ENCODE measurements around the gene MGLL.

Gene MGLL

DNA sequence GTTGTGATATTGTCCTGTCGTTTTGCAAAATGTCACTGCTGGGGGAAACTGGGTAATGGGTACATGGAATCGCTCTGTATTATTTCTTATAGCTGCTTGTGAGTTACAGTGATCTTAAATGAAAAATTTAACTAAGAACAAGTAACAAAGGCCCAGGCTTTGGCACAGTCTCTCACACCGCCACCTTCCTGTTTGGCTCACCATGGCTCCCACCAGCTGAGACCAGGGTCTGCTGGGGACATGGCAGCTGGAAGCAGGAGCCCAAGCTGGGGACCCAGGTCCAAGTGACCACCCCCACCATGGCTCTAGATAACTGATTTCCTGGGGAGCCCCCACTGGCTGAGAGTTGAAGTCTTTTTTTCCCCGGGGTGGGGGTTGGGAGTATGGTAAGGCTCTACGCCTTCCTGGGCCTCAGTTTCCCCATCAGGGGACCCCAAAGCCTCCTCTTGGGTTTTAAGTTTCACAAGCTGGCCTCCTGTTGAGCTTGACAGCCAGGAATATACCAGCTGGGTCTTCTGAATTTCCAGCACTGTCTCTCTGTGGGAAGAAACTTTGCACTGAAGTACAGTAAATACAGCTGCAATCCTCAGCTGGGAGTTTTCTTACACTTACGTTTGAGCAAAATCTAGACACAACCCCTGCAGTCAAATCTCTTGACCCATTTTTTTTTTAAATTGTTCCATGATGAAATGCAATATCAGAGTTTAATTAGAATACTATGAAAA lies 123.5 kb downstream of the MGLL start:
- Mint-ChIP-seq H3K36me3 (no peaks in the 10 kb centered on the region), H3K27ac (no peak overlapping the region), H3K4me3 (no peak overlapping the region), H3K27me3 (no peaks in the 10 kb centered on the region), H3K9me3 (ENCODE audit: low read depth) (peaks cover 4% of the 10 kb centered on the region), H3K4me1 (ENCODE audit: low read depth) (peaks cover 2% of the 10 kb centered on the region)

DNA sequence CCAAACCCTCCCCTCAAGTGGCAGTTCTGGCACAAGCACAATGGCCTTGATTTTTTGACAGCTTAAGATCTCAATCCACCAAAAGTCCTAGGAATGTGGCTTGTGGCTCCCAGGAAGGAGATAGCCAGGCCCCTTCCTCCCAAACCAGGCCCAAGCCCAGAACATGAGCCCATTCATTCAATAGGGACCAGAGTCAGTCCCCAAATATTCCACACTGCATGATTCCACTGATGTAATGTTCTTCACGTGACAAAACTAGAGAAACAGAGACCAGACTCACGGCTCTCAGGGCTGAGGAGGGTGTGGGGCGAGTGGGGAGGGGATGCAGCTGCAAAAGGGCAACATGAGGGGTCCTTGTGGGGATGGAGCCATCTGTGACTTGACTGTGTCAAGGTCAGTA lies 124.0 kb downstream of the MGLL start:
- no peak overlapping the region for H3K4me3 Mint-ChIP-seq
- H3K27me3 Mint-ChIP-seq, result no peaks in the 10 kb centered on the region
- peaks cover 2% of the 10 kb centered on the region for H3K4me1 Mint-ChIP-seq (ENCODE audit: low read depth)
- H3K27ac Mint-ChIP-seq, result no peak overlapping the region
- H3K36me3 Mint-ChIP-seq, result no peaks in the 10 kb centered on the region
- no peaks in the 10 kb centered on the region for H3K9me3 Mint-ChIP-seq (ENCODE audit: low read depth)

DNA sequence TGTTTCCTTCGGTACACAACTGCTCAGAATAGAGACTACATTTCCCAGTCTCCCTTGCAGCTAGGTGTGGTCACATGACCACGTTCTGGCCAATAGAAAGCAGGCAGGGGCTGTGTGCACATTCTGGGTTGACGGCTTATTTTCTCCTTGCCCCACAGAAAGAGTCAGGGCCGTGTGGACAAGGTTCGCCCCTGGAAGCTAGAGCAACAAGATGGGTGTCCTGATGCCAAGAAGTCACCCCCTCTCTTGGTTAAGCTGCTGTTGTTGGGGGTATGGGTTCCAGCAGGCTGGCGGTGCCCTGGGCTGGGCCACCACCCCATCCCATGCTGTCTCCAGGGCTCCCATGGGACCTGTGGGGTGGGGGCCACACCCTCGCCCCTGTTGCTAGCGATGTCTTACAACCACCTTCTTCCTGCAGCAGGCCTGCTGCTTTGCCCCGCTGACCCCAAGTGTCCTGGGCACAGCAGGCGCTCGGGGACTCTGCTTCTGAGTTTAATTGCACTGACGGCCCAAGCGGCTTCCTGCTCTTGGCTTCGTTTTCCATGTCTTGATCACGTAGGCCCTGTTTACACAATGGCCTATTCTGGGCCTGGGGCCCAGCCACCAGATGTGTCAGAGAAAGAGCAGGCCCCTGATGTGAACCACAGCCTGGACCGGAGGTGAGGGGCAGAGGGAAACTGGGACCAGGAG lies 124.6 kb downstream of the MGLL start:
- no peak overlapping the region for H3K4me3 Mint-ChIP-seq
- no peak overlapping the region for H3K27ac Mint-ChIP-seq
- no peaks in the 10 kb centered on the region for H3K36me3 Mint-ChIP-seq

DNA sequence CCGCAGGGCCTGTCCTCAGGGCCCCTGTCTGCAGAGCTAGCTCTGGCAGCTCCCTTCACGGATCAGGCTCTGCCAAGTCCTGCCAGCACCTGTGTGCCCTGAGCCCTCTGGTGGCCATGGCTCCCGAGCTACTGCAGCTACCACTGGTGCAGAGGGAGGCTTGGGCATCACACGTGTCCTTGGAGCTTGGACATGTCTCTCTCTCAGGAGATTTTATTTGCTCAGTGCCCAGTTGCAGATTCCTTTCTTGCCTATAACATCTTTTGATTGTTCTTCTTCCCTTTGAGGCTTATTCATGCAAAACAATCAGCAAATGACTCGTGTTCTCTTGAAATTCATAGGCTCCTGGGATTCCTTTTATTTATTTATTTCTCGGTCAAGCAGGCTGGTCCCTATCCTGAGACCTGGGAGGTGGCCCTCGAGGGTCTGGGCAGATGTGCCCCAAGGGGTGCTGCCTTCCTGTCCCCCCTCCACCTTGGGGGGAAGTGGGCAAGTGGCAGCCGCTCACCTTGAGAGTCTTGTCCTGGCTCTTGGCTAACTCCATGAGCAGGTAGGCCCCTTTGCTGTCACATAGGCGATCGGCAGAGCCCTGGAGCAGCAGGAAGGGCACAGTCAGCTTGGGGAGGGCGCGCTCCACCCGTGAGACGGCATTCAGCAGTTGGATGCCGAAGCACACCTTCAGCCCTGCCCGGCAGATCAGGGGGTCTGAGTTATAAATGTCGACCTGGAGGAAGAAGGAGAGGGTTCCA lies 127.7 kb downstream of the MGLL start:
- Mint-ChIP-seq H3K9me3 (ENCODE audit: low read depth) (no peaks in the 10 kb centered on the region), H3K27me3 (no peaks in the 10 kb centered on the region), H3K4me1 (ENCODE audit: low read depth) (peaks cover 2% of the 10 kb centered on the region), H3K36me3 (no peaks in the 10 kb centered on the region), H3K4me3 (no peak overlapping the region), H3K27ac (no peak overlapping the region)

More for the DNA sequence above, 124.6 kb downstream of the MGLL start:
- no peaks in the 10 kb centered on the region for H3K27me3 Mint-ChIP-seq
- H3K4me1 Mint-ChIP-seq (ENCODE audit: low read depth), result peaks cover 2% of the 10 kb centered on the region
- no peaks in the 10 kb centered on the region for H3K9me3 Mint-ChIP-seq (ENCODE audit: low read depth)

DNA sequence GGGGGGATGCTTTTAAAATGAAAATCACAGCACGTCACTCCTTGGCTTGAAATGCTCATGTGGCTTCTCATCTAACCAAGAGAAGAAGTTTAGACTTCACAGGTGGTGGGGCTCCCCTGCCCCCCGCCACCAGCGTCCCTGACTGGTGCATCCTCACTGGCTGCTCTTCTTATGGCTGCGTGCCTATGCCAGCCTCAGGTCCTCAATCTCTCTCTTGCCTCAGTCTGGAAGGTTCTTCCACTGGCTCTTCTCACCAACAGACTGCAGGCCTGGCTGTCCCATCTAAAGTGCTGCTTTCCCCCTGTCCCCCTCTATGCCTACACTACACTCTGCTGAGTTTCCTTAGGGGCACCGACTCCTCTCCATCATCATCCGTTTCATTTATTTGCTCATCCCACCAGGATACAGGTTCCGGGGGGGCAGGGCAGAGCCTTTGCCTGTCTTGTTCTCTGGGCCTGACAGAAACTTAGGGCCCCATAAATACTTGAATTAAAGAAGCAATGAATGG lies 128.9 kb downstream of the MGLL start:
- Mint-ChIP-seq H3K9me3 (ENCODE audit: low read depth) (no peaks in the 10 kb centered on the region), H3K27me3 (no peaks in the 10 kb centered on the region), H3K4me1 (ENCODE audit: low read depth) (peaks cover 2% of the 10 kb centered on the region), H3K4me3 (no peak overlapping the region), H3K36me3 (no peaks in the 10 kb centered on the region), H3K27ac (no peak overlapping the region)

DNA sequence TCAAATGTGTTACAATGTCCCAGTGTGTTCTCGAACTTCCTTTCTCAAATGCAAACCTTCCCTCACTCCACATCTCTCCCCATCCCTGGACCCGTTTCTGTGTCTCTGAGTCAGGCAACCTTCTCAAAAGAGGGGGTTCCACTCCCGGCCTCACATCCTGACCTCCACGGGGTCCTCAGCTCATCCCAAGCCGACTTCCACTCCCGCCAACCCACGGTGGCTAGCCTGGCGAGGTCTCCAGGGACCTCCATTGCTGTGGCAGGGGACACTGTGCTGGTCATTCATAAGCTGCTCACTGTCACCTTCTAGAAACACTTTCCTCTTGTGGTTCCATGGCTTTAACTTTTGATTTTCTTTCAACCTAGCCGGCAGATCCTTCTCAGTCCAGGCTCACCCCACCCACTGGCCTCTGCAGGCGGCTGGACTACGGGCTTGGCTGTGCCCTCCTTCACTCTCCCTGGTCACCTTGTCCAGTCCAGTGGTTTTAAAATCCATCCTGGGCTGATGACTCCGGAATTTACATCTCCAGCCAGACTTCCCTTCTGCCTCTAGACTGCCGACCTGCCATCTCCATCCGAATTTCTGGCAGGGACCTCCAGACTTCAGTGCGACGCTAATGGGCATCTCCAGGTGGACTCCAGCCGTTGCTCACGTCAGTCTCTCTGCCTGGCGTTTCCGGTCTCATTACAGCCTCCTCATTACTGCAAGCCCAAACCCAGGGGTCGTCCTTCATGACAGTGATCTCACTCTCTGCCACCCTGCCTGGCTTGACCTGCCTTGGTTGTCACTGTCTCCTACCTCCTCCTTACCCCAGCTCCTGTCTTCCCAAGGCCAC lies 129.6 kb downstream of the MGLL start:
- Mint-ChIP-seq H3K27ac (no peak overlapping the region), H3K9me3 (ENCODE audit: low read depth) (no peaks in the 10 kb centered on the region), H3K4me1 (ENCODE audit: low read depth) (peaks cover 2% of the 10 kb centered on the region), H3K36me3 (no peaks in the 10 kb centered on the region), H3K27me3 (no peaks in the 10 kb centered on the region), H3K4me3 (no peak overlapping the region)

DNA sequence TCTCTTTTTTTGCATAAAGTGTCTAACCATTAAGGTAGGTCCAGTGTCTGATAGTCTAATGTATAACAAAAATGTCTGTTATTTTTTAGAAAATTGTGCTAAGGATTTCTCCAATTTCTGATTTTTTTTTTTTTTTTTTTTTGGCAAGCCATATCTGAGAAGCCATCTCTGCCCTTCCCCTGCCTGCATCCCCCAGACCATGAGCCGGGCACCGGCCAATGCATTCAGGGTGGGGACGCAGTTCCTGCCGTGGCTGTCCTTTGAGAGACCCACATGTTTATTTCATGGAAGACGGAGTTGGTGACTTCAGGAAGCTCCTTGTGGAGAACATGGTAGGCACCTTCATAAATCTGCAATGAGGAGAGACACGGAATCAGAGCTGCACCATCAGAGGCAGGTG lies 130.3 kb downstream of the MGLL start:
- H3K4me1 Mint-ChIP-seq (ENCODE audit: low read depth), result no peaks in the 10 kb centered on the region
- H3K27me3 Mint-ChIP-seq, result no peaks in the 10 kb centered on the region
- H3K36me3 Mint-ChIP-seq, result no peaks in the 10 kb centered on the region
- no peaks in the 10 kb centered on the region for H3K9me3 Mint-ChIP-seq (ENCODE audit: low read depth)
- no peak overlapping the region for H3K4me3 Mint-ChIP-seq
- H3K27ac Mint-ChIP-seq, result no peak overlapping the region

DNA sequence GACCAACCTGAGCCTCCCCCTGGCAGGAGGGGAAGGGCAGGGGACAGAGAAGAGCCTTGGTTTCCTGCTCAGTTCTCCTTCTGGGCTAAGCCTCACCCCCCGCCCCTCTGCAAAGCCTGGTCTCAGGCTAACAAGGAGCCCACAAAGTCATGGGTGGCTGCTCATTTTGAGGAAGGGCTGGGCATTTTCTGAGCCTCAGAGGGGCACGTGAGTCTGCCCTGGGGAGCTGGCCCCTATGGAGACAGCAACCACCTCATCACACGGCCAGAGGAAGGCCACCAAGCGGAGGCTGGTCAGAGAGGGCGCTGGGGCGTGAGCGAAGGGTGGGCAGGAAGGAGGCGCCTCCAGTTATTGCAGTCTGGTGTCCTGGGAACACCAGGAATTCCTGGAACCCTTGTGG lies 130.8 kb downstream of the MGLL start:
- no peak overlapping the region for H3K27ac Mint-ChIP-seq
- no peaks in the 10 kb centered on the region for H3K9me3 Mint-ChIP-seq (ENCODE audit: low read depth)
- H3K27me3 Mint-ChIP-seq, result no peaks in the 10 kb centered on the region
- H3K36me3 Mint-ChIP-seq, result no peaks in the 10 kb centered on the region
- no peak overlapping the region for H3K4me3 Mint-ChIP-seq
- no peaks in the 10 kb centered on the region for H3K4me1 Mint-ChIP-seq (ENCODE audit: low read depth)

DNA sequence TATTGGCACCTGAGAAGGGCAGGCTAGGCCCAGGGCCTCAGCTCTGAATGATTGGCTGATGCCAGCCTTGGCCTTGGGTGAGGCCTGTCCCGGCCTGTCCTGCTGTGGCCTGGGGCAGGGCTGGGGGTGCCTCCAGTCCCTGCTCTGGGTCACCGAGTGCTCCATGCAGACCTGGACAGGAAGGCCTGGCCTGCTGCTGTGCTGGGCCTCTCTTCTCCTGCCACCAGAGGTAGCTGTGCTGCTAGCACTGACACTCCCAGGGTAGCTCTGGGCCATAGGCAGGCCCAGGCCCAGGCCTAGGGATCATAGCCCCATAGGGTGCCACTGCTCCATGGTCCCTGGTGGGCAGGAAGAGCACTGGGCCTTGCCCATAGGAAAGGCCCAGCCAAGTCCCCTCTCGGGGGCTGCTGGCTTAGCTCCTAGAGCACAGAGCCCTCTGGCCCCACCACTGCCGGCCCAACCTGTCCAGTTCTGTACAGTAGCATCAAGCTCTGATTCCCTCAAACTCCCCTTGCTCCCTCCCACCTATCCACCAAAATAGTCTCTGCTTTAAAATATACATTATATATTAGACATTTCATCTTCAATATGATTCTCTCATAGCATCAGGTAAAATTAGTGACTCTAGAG lies 131.4 kb downstream of the MGLL start:
- Mint-ChIP-seq H3K27me3 (no peaks in the 10 kb centered on the region), H3K4me3 (no peak overlapping the region), H3K36me3 (no peaks in the 10 kb centered on the region), H3K27ac (no peak overlapping the region), H3K9me3 (ENCODE audit: low read depth) (no peaks in the 10 kb centered on the region), H3K4me1 (ENCODE audit: low read depth) (no peaks in the 10 kb centered on the region)

DNA sequence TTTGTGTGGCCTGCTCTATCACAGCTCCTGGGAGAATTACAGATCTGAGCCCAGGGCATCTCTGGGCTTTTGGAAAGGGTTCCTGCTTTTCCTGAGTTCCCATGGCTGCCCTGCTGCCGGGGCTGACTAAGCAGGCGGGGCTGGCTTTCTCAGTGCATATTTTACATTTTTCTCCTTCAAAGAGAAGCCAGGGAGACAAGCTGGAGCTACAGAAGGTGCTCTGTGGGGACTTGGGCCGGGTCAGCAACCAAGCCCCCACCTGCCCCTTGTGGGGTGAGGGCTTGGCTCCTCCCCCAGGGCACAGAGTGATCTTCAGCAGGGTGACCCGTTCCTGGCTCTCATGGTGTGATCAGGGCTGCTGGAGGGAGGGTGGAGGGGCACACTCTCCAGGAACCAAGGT lies 132.2 kb downstream of the MGLL start:
- Mint-ChIP-seq H3K36me3 (no peaks in the 10 kb centered on the region), H3K27me3 (no peaks in the 10 kb centered on the region), H3K4me3 (no peak overlapping the region), H3K27ac (no peak overlapping the region), H3K4me1 (ENCODE audit: low read depth) (no peaks in the 10 kb centered on the region), H3K9me3 (ENCODE audit: low read depth) (no peaks in the 10 kb centered on the region)

DNA sequence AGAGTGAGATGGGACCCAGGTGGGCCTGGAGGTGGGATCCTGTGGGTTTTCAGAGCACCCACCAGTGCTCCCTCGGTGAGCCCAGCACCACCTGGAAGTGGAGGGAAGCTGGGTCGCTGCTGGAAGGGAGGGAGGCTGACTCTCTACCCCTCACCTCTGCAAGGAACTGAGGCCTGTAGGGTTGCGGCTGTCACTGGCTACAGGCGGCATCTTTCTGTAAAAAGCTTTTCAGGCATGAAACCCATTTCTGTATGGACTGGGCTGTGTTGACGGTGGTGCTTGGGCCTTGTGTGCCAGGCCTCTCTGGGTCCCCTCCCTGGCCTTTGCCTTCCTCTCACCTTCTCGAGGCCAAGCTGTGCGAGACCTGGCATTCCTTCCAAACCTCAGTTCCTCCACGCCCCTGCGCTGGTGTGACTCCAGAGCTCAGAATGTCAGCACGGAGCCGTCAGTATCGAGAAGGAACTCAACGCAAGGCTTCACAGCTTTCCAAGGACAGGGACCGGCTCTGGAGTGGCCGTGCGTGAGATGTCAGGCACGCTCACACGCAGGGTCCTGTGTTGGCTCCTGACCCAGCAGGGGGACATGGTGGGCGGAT lies 133.0 kb downstream of the MGLL start:
- Mint-ChIP-seq H3K4me1 (ENCODE audit: low read depth) (peaks cover 2% of the 10 kb centered on the region), H3K27ac (no peak overlapping the region), H3K27me3 (no peaks in the 10 kb centered on the region), H3K9me3 (ENCODE audit: low read depth) (no peaks in the 10 kb centered on the region), H3K36me3 (no peaks in the 10 kb centered on the region), H3K4me3 (no peak overlapping the region)

DNA sequence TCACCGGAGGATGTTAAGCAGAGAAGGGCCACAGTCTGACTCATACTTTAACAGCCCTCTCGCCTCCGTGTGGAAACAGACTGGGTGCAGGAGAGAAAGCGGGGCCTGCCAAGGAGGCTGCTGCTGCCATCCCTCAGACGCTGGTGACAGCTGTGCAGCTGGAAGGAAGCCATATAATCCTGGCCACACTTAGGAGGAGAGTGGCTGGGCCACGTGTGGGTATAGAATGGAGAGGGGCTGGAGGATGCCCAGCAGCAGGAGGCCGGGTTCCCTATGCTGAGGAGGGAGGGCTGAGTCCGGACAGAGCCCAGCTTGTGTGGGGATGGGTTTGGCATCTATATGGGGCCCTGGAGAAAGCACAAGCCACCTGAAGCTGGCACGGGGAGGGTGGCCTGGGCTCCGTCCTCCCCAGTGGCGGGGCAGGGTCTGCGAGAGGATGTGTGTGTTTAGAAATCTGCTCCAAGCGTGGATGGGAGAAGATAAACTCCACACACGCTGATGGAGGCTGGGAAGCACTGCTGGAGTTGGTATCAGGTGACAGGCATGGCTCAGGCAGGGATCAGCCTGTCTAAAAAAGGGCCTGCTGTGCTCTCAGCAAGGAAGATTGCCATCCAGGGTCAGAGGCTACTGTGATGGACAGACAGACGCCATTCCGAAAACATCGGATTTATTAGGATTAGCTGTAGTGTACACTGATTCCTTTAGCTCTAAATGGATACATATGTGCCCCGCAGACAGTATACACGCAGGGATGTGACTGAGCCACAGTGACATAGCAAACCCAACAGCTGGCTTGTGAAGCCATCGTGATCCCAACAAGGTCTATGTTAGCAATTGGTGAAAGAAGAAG lies 133.7 kb downstream of the MGLL start:
- no peaks in the 10 kb centered on the region for H3K27me3 Mint-ChIP-seq
- H3K9me3 Mint-ChIP-seq (ENCODE audit: low read depth), result no peaks in the 10 kb centered on the region
- H3K27ac Mint-ChIP-seq, result no peak overlapping the region
- H3K4me1 Mint-ChIP-seq (ENCODE audit: low read depth), result peaks cover 10% of the 10 kb centered on the region
- H3K4me3 Mint-ChIP-seq, result no peak overlapping the region
- no peaks in the 10 kb centered on the region for H3K36me3 Mint-ChIP-seq

DNA sequence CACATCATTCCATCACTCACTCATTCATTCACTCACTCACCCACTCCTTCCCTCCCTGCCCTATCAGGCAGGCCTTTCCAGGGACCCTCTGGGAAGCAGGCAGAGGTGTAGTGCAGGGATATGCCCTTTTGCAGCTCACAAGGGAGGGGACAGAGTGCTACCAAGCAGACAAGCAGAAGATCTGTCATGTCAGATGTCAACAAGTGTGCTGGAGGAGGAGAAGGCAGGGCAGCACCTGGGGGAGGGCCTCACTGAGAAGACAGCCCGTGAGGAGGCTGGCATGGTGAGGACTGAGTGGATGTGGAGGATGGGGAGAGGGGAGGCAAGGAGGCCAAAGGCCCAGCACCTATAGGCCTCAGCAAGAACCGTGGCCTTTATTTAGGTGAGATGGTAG lies 134.3 kb downstream of the MGLL start:
- no peaks in the 10 kb centered on the region for H3K9me3 Mint-ChIP-seq (ENCODE audit: low read depth)
- peaks cover 12% of the 10 kb centered on the region for H3K4me1 Mint-ChIP-seq (ENCODE audit: low read depth)
- H3K27me3 Mint-ChIP-seq, result no peaks in the 10 kb centered on the region
- no peaks in the 10 kb centered on the region for H3K36me3 Mint-ChIP-seq
- no peak overlapping the region for H3K27ac Mint-ChIP-seq
- no peak overlapping the region for H3K4me3 Mint-ChIP-seq

All from activated naive CD8-positive, alpha-beta T cell (primary cell).